GM19463 (cell line): Measurements from ENCODE around the gene B4GALNT4.
"Not testable (repeated sequence)": the region's sequence is repeated elsewhere in the genome, so short reads cannot be mapped to it uniquely, and the experiment has no call there.

ENCODE experiments used
- ATAC-seq: cut with Tn5 transposase; IDR thresholded peaks from one replicate; pipeline ENCODE4 v1.9.1; 2021; ENCODE audit warnings: mild to moderate bottlenecking, moderate library complexity; ENCODE audit not compliant: unreplicated experiment

B4GALNT4 gene

DNA sequence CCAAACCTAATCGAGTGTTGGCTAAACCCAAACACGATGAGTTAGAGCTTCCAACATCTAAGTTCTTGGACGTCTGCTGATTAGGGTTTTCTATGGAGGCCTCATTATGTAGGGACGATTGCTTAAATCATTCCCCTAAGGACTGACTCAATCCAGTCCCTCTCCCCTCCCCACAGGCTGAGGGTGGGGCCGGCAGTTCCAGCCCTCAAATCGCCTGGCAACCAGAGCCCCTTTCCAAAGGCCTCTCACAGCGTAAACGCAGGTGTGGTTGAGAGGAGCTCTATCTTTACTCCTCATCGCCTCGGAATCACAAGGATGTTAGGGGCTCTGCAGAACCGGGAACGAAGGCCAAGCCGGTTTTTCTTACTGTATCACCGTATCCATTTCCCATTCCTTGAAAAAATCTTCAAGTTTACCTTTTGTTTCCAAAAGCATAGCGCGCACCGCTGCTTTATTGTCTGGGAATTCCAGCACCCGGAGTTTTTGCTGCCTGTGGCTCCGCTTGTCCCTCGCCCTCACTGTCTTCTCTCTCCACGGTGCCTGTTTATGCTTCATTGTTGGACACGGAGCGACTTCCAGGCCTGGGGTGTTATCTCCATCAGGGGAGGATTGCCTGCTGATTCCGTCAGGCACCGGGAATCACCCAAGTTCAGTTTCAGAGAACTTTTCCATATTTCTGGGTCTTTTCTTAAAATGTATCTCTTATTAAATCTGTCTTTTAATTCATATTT is 34.9 kb upstream of the B4GALNT4 start:
- no peak for ATAC-seq

DNA sequence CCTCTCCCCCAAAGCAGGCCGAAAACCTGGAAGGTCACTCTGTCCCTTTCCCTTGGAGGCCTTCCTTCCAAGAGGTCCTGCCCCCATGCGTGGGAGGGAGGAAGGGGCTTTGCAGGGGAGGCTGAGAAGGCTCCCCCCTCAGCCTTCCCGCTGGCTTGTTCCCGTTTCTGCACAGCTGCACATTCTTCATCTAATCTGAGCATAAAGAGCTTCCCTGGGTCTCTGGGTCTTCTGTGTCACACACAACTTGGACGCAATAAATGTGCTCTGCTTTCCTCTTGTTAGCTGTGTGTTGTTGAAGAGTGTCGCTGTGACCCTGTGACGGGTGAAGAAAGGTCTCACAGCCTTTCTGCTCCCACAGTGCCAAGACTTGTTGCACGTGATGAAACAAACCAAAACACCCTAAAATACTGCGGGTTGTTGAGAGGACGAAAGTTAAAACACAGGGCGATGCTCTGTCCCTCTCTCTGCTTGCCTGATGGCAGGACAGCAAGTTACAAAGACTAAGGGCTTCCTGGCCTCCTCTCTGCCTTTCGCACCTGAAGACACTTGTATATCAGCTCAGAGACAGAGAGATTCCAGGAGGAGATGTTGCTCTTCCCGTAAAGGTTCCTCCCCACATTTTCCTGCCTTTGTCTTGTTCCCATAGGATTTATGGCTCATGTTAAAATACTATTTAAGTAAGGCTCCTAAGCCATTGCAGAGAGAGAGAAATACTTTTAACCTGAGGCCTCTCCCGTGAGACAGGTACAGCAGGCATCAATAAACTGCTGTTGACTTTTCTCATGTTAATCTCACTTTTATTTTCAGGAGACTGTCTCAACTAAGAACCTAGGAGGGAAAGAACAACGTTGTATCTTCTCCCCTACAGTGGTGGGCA is 33.3 kb upstream of the B4GALNT4 start:
- ATAC-seq, result no peak

- no peak for ATAC-seq
These were observed 32.6 kb upstream of the B4GALNT4 start for GRCh38 chr11:336659-337198.

DNA sequence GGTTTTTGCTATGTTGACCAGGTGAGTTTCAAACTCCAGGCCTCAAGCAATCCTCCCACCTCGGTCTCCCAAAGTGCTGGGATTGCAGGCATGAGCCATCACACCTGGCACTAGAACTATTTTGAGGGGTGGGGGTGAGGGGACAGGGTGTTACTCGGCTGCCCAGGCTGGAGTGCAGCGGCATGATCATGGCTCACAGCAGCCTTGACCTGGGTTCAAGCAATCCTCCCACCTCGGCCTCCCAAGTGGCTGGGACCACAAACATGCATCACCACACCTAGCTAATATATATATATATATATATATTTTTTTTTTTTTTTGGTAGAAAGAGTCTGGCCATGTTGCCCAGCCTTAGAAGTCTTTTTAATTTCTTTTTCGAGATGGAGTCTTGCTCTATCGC is 31.6 kb upstream of the B4GALNT4 start:
- no peak for ATAC-seq

- no peak for ATAC-seq
These were observed 29.3 kb upstream of the B4GALNT4 start for GRCh38 chr11:339963-340362.

GRCh38 chr11:340539-341512 is 28.5 kb upstream of the B4GALNT4 start:
- no peak for ATAC-seq

GRCh38 chr11:342328-342727 is 27.0 kb upstream of the B4GALNT4 start:
- no peak for ATAC-seq

- ATAC-seq, result no peak
These were observed 24.3 kb upstream of the B4GALNT4 start for GRCh38 chr11:344836-345578.

GRCh38 chr11:346529-346928 is 22.8 kb upstream of the B4GALNT4 start:
- no peak for ATAC-seq

- not testable (repeated sequence) for ATAC-seq
These were observed 19.9 kb upstream of the B4GALNT4 start for GRCh38 chr11:349270-349954.

GRCh38 chr11:350033-350722 is 19.1 kb upstream of the B4GALNT4 start:
- peak; percentile 10 for ATAC-seq

DNA sequence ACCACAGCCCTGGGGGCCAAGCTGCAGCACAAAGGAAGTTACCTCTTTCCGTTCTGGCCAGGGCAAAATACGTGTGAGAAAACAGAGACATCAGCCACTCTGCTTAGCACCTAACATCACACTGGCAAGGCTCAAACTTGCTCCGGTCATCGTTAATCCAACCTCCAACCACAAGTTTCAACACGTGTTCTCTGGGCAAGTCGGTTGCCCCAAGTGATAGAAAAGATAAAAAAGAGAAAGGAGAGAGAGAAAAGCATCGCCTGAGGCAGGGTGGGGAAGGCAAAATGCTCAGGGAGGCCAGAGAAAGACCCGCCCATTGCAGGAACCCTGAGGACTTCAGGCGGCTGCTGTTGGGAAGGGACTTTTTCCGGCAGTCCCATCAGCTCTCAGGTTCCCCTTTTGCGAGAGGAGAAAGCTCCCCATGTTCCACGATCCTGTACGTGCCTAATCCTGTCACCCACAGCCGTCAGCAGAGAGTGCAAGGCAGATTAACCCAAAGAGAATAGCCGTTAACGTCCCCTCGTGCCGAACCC is 18.5 kb upstream of the B4GALNT4 start:
- peak; percentile 57 for ATAC-seq

- ATAC-seq, result no peak
These were observed 17.9 kb upstream of the B4GALNT4 start for GRCh38 chr11:351411-351810.

DNA sequence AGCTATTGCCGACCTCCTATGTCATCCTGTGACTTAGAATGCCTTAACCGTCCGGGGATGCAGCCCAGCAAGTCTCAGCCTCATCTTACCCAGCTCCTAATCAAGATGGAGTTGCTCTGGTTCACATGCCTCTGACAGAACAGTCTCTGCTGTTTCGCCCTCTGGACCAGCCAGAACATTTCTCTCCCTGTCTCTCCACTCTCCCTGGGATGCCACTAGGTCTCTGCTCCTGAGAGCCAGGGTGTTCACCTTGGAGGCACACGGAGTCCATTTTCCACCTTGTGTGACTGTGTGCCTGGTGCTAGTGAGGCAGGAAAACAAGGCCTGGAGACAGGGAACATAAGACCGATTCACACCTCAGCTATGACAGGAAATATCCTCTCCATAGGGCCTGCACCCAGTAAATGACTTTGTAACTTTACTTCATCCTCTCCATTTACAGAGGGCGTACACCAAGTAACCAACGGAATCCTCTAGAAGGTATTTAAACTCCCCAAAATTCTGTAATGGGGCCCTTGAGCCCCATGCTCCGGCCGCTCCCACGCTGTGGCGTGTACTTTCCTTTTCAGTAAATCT is 16.8 kb upstream of the B4GALNT4 start:
- no peak for ATAC-seq

GRCh38 chr11:353179-353873 is 16.0 kb upstream of the B4GALNT4 start:
- no peak for ATAC-seq

- ATAC-seq, result no peak
These were observed 13.5 kb upstream of the B4GALNT4 start for GRCh38 chr11:355581-356458.

DNA sequence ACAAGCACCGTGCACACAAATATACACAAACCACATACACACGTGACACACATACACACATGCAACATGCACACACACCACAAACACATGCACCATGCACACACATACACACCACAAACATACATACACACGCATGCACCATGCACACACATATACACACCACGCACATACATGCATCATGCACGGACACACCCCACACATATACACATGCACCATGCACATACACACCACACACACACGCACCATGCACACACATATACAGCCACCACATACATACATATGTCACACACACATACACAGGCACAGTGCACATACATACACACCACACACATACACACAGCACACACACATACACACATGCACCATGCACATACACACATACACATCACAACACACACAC is 12.7 kb upstream of the B4GALNT4 start:
- ATAC-seq, result no peak
